MM.1S (cell line): ENCODE results near the gene IGSF9B.

ENCODE experiments used
- CTCF ChIP-seq: fragments of 300-600 bp; sonication (generic); IDR thresholded peaks from 2 replicates; pipeline ENCODE4 v1.5.1; 2016; ENCODE audit warnings: antibody characterized with exemption, low read length, mixed read lengths
- EZH2 ChIP-seq: fragments of 300-600 bp; sonication (generic); optimal IDR thresholded peaks from 2 replicates; pipeline ENCODE3; 2017; ENCODE audit warnings: low read depth, mild to moderate bottlenecking, antibody characterized with exemption, low read length, mixed read lengths

GRCh38 chr11:133965031-133965601 is 8.3 kb upstream of the IGSF9B start:
- no peak for TF ChIP-seq CTCF
- no peak for TF ChIP-seq EZH2
